Measurements from ENCODE around the gene GRIK1.

GRIK1 gene

GRCh38 chr21:29664615-29665014 is 275.2 kb downstream of the GRIK1 start:
- H3K36me3 ChIP-seq (ENCODE audit: control insufficient read depth in 2 of 2, insufficient read depth in 1 of 2, low read length in 2 of 2), result no peaks in the 10 kb centered on the region
- H3K4me1 ChIP-seq (ENCODE audit: control insufficient read depth, insufficient read depth, low read length), result no peaks in the 10 kb centered on the region
- no peak overlapping the region for H3K4me3 ChIP-seq (ENCODE audit: low read depth, low read length)
- ChIA-PET CTCF (no interaction called here), POLR2A (no interaction called here)
- TF ChIP-seq ZNF580 (tag by site-specific recombination; IDR thresholded peaks at IDR 0.05) (no peak), ZNF341 (tag by site-specific recombination; IDR thresholded peaks at IDR 0.05; ENCODE audit: low read depth) (no peak), ZNF48 (tag by site-specific recombination; IDR thresholded peaks at IDR 0.05) (no peak)
- H3K9me3 ChIP-seq (ENCODE audit: control insufficient read depth, insufficient read depth, low read depth, low read length), result no peaks in the 10 kb centered on the region
- H3K27ac ChIP-seq (ENCODE audit: extremely low read depth, low read depth, low read length), result no peak overlapping the region

- no peaks in the 10 kb centered on the region for H3K4me1 ChIP-seq (ENCODE audit: control insufficient read depth, insufficient read depth, low read length)
- CTCF ChIA-PET, result interaction anchor here (0.7 to 1.1 kb wide), 2 partner anchors 11 to 194 kb away, joined by 3 read pairs; no protein-coding TSS in a partner anchor
- no peaks in the 10 kb centered on the region for H3K9me3 ChIP-seq (ENCODE audit: control insufficient read depth, insufficient read depth, low read depth, low read length)
- H3K4me3 ChIP-seq (ENCODE audit: low read depth, low read length), result no peak overlapping the region
- POLR2A ChIA-PET, result no interaction called here
- no peaks in the 10 kb centered on the region for H3K36me3 ChIP-seq (ENCODE audit: control insufficient read depth in 2 of 2, insufficient read depth in 1 of 2, low read length in 2 of 2)
- H3K27ac ChIP-seq (ENCODE audit: extremely low read depth, low read depth, low read length), result no peak overlapping the region
- TF ChIP-seq ZBTB21 (tag by site-specific recombination; IDR thresholded peaks at IDR 0.05), result no peak
- TF ChIP-seq ZSCAN30 (tag by site-specific recombination; IDR thresholded peaks at IDR 0.05), result no peak
- no peak for TF ChIP-seq ZNF629 (tag by site-specific recombination; IDR thresholded peaks at IDR 0.05)
- TF ChIP-seq ZNF707 (tag by site-specific recombination; IDR thresholded peaks at IDR 0.05), result no peak
- no peak for TF ChIP-seq ZBTB48 (tag by site-specific recombination; IDR thresholded peaks at IDR 0.05)
- TF ChIP-seq ZNF214 (tag by site-specific recombination; IDR thresholded peaks at IDR 0.05; ENCODE audit: borderline replicate concordance), result no peak
- TF ChIP-seq AEBP2 (tag by site-specific recombination; IDR thresholded peaks at IDR 0.05; ENCODE audit: borderline replicate concordance), result no peak
- TF ChIP-seq ELK4 (IDR thresholded peaks at IDR 0.05; ENCODE audit: borderline replicate concordance, low read depth, low read length), result no peak
- TF ChIP-seq, protein P1, sequence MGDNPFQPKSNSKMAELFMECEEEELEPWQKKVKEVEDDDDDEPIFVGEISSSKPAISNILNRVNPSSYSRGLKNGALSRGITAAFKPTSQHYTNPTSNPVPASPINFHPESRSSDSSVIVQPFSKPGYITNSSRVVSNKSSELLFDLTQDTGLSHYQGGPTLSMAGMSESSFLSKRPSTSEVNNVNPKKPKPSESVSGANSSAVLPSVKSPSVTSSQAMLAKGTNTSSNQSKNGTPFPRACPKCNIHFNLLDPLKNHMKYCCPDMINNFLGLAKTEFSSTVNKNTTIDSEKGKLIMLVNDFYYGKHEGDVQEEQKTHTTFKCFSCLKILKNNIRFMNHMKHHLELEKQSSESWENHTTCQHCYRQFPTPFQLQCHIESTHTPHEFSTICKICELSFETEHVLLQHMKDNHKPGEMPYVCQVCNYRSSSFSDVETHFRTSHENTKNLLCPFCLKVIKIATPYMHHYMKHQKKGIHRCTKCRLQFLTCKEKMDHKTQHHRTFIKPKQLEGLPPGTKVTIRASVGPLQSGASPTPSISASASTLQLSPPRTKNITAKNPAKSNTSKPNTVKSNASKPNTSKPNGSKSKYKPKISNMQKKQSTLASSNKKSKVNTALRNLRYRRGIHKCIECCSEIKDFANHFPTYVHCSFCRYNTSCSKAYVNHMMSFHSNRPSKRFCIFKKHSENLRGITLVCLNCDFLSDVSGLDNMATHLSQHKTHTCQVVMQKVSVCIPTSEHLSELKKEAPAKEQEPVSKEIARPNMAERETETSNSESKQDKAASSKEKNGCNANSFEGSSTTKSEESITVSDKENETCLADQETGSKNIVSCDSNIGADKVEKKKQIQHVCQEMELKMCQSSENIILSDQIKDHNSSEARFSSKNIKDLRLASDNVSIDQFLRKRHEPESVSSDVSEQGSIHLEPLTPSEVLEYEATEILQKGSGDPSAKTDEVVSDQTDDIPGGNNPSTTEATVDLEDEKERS (tag by site-specific recombination; IDR thresholded peaks at IDR 0.05), result no peak
- no peak for TF ChIP-seq ZNF302 (tag by site-specific recombination; IDR thresholded peaks at IDR 0.05; ENCODE audit: low read depth)
- no peak for TF ChIP-seq ZNF366 (tag by site-specific recombination; conservative IDR thresholded peaks at IDR 0.05)
- no peak for TF ChIP-seq ZNF140 (tag by site-specific recombination; IDR thresholded peaks at IDR 0.05)
- TF ChIP-seq ZNF404 (tag by site-specific recombination; IDR thresholded peaks at IDR 0.05), result no peak
Observed at GRCh38 chr21:29661672-29662442, 277.9 kb downstream of the GRIK1 start.
